ENCODE results near the gene S100P.

- TF ChIP-seq EZH2phosphoT487 (IDR thresholded peaks at IDR 0.05; ENCODE audit: insufficient read depth, low read depth) (no peak), EZH2 (IDR thresholded peaks at IDR 0.05; ENCODE audit: insufficient read depth, poor library complexity, severe bottlenecking) (no peak)
Observed at GRCh38 chr4:6718932-6719610, 25.4 kb downstream of the S100P start.

Data from GM23248 (cell line).